ENCODE results near the gene CHD5. TPM values are rescaled to one million over a fixed set of nuclear protein-coding genes. Genes with fewer than 3 reads are reported as not detected.

The CHD5 gene
- total RNA-seq, 4 donors from 2014 or later: 0.19 to 0.24 (median 0.19) TPM; not detected in 1

DNA sequence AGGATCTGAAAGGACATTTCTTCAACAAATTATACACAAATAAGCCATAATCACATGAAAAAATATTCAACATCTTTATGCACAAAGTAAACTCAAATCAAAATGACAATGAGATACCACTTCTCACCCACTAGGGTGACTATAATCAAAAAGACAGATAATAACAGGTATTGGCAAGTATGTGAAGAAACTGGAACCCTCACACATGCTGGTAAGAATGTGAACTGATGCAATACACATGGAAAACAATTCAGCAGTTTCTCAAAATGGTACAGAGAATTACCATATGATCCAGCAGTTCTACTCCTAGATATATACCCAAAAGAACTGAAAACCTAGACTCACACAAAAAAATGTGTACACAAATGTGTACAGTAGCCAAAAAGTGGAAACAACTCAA lies 62.5 kb downstream of the CHD5 start:
- ATAC-seq (ENCODE audit: low FRiP score) (no peak), DNase-seq (ENCODE audit: low spot score) (no peak)
- TF ChIP-seq, protein P1, sequence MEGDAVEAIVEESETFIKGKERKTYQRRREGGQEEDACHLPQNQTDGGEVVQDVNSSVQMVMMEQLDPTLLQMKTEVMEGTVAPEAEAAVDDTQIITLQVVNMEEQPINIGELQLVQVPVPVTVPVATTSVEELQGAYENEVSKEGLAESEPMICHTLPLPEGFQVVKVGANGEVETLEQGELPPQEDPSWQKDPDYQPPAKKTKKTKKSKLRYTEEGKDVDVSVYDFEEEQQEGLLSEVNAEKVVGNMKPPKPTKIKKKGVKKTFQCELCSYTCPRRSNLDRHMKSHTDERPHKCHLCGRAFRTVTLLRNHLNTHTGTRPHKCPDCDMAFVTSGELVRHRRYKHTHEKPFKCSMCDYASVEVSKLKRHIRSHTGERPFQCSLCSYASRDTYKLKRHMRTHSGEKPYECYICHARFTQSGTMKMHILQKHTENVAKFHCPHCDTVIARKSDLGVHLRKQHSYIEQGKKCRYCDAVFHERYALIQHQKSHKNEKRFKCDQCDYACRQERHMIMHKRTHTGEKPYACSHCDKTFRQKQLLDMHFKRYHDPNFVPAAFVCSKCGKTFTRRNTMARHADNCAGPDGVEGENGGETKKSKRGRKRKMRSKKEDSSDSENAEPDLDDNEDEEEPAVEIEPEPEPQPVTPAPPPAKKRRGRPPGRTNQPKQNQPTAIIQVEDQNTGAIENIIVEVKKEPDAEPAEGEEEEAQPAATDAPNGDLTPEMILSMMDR (IDR thresholded peaks at IDR 0.05): no peak

DNA sequence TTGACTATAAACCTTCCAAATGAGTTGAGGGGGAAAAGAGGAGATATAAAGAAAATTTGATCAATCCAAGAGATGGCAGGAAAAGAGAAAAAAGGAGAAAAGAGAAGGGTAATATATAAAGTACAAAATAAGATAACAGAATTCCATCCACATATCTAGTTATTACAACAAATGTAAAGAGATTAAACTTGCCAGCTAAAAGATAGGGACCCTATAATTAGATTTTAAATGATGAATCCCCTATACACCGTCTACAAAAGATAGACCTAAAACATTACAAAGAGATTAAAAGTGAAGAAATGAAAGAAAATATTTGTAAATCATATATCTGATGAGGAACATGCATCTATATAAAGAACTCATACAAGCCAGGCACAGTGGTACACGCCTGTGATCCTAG lies 63.1 kb downstream of the CHD5 start:
- DNase-seq (ENCODE audit: low spot score) (no peak), ATAC-seq (ENCODE audit: low FRiP score) (no peak)

DNA sequence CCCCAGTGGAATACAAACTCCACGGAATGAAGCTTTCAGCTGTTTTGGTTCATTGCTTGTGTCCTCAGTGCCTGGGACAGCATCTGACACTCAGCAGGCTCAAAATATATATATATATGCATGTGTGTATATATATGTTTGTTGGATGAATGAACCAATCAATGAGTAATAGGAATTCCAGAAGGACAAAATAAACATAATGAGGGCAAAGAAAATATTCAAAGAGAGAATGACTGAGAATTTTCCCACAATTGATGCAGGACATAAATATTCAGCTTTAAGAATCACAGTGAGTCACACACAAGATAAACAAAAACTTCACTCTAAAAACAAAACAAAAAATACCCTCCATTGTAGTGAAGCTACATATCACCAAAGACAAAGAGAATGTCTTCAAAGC lies 64.0 kb downstream of the CHD5 start:
- DNase-seq (ENCODE audit: low spot score) (no peak), ATAC-seq (ENCODE audit: low FRiP score) (no peak)
- TF ChIP-seq, protein P1 (IDR thresholded peaks at IDR 0.05): no peak

More for the DNA sequence above, 63.1 kb downstream of the CHD5 start:
- TF ChIP-seq, protein P1 (IDR thresholded peaks at IDR 0.05): no peak

- ATAC-seq (ENCODE audit: low FRiP score) (no peak), DNase-seq (ENCODE audit: low spot score) (no peak)
- TF ChIP-seq, protein P1 (IDR thresholded peaks at IDR 0.05): no peak
Measured at GRCh38 chr1:6113745-6114144, 66.4 kb downstream of the CHD5 start.

- DNase-seq (ENCODE audit: low spot score): no peak
- ATAC-seq (ENCODE audit: low FRiP score): no peak
- TF ChIP-seq, protein P1 (IDR thresholded peaks at IDR 0.05): no peak
Measured at GRCh38 chr1:6113116-6113515, 67.0 kb downstream of the CHD5 start.

- DNase-seq (ENCODE audit: low spot score): no peak
- ATAC-seq (ENCODE audit: low FRiP score): no peak
- TF ChIP-seq, protein P1 (IDR thresholded peaks at IDR 0.05): no peak
Measured at GRCh38 chr1:6112690-6113005, 67.5 kb downstream of the CHD5 start.

- no peak for ATAC-seq (ENCODE audit: low FRiP score)
- TF ChIP-seq, protein P1 (IDR thresholded peaks at IDR 0.05): no peak
- DNase-seq (ENCODE audit: low spot score): no peak
Measured at GRCh38 chr1:6111991-6112689, 68.0 kb downstream of the CHD5 start.
